Cardiac fibroblast (primary cell): ENCODE measurements around the gene BIRC7.
A peak's percentile ranks its signal among the peaks of the same experiment; 100 is the strongest.

ENCODE experiments used
- DNase-seq, 2 donors: peaks; one replicate each; pipeline versions ENCODE4 v3.0.0 to v3.0.0-alpha.2; 2010; ENCODE audit warnings: low read depth in 2 of 2
- H3K4me3 ChIP-seq, 2 donors: replicated peaks in 1 of 2; 1 replicate in 1 of 2; 2 replicates in 1 of 2; pipeline ENCODE4 v1.5.1; 2011; ENCODE audit warnings: low read depth in 2 of 2, low read length in 2 of 2, mild to moderate bottlenecking in 2 of 2, moderate library complexity in 1 of 2
- CTCF ChIP-seq: IDR thresholded peaks from one replicate; pipeline ENCODE4 v1.5.1; 2011; ENCODE audit warnings: low read depth, mild to moderate bottlenecking, low read length, inconsistent platforms

Gene BIRC7

GRCh38 chr20:63257629-63258028 lies 21.9 kb downstream of the BIRC7 start:
- no peak for TF ChIP-seq CTCF
- H3K4me3 ChIP-seq: no peak overlapping the region
- no peak for DNase-seq

GRCh38 chr20:63258781-63259180 lies 23.1 kb downstream of the BIRC7 start:
- peak in 1 of 2 donors; percentile 39 for DNase-seq
- no peak for TF ChIP-seq CTCF
- no peak overlapping the region for H3K4me3 ChIP-seq

- no peak for TF ChIP-seq CTCF
These were observed 24.2 kb downstream of the BIRC7 start for GRCh38 chr20:63259734-63260460.

DNA sequence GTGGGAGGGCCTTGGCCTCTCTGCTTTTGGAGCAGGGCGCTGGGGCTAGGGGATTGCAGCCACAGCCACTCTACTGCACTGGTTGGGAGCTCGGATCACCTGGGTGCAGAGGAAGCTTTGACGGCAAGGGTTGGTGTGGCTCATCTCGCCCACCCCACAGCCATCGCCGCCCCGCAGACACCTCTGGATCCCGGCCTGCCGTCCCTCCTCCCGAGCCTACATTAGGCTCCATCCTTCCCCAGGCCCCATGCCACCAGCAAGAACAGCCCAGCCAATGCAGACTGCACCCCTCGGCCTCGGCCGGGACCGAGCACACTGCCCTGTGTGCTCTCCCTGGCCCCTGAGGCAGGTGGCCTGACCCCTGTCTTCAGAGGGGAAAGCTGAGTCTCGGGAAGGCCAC lies 24.8 kb downstream of the BIRC7 start:
- no peak overlapping the region for H3K4me3 ChIP-seq
- no peak for TF ChIP-seq CTCF
- DNase-seq: no peak

More at GRCh38 chr20:63259734-63260460, 24.2 kb downstream of the BIRC7 start:
- DNase-seq: no peak
- H3K4me3 ChIP-seq: no peak overlapping the region

- TF ChIP-seq CTCF: no peak
- no peak overlapping the region for H3K4me3 ChIP-seq
- no peak for DNase-seq
These were observed 25.5 kb downstream of the BIRC7 start for GRCh38 chr20:63261060-63261794.

GRCh38 chr20:63261795-63262528 lies 26.3 kb downstream of the BIRC7 start:
- TF ChIP-seq CTCF: no peak
- H3K4me3 ChIP-seq: no peak overlapping the region
- DNase-seq: no peak
